HG03280 (cell line): ENCODE measurements around the gene SGPP2.
"Not testable (repeated sequence)": the region's sequence is repeated elsewhere in the genome, so short reads cannot be mapped to it uniquely, and the experiment has no call there.

Experiments
- ATAC-seq: cut with Tn5 transposase; IDR thresholded peaks from one replicate; pipeline ENCODE4 v1.9.1; 2021; ENCODE audit warnings: mild to moderate bottlenecking, moderate library complexity; ENCODE audit not compliant: unreplicated experiment

SGPP2 gene

GRCh38 chr2:222575618-222576017 lies 151.3 kb downstream of the SGPP2 start:
- no peak for ATAC-seq

- ATAC-seq: no peak
Observed at GRCh38 chr2:222576171-222577081, 152.1 kb downstream of the SGPP2 start.

- no peak for ATAC-seq
Observed at GRCh38 chr2:222577341-222577740, 153.0 kb downstream of the SGPP2 start.

DNA sequence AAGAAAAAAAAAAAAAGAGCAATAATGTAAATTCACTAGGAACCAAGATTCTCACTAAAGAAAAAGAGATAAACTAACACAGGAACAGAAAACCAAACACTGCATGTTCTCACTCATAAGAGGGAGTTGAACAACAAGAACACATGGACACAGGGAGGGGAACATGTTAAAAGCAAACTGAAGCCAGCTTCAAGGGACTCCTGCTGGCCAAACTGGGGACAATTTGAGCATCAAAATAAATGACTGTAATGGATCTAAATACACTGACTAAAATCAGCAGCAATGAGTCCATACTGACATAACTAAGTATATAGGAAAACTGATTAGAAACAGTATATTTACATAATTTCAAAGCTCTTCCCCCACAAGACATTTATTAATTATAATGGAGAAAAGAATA lies 158.6 kb downstream of the SGPP2 start:
- no peak for ATAC-seq

DNA sequence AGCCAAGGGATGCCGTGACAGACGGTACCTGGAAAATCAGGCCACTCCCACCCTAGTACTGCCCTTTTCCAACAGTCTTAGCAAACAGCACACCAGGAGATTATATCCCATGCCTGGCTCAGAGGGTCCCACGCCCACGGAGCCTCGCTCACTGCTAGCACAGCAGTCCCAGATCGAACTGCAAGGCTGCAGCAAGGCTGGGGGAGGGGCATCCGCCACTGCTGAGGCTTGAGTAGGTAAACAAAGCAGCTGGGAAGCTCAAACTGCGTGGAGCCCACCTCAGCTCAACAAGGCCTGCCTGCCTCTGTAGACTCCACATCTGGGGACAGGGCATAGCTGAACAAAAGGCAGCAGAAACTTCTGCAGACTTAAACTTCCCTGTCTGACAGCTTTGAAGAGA lies 160.2 kb downstream of the SGPP2 start:
- not testable (repeated sequence) for ATAC-seq

DNA sequence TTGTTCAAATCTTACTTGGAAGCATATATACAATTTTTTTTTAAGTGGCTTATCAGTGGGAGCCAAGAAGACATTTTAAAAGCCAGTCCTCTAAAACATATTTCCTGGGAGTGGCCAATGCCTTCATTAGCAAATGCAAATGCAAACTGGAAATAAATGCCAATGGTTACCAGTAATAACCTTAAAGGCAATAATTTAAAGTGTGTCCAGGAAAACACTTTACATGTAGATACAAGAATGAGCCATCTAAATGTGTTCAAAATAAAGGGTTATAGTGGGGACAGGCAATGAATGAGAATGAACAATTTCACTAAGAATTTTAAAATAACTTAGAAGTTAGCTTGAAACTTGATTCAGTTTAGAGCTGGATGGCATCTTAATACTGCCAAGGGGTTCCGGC lies 167.3 kb downstream of the SGPP2 start:
- ATAC-seq: no peak

- ATAC-seq: no peak
Observed at GRCh38 chr2:222592176-222592575, 167.8 kb downstream of the SGPP2 start.

GRCh38 chr2:222594679-222595078 lies 170.3 kb downstream of the SGPP2 start:
- no peak for ATAC-seq

DNA sequence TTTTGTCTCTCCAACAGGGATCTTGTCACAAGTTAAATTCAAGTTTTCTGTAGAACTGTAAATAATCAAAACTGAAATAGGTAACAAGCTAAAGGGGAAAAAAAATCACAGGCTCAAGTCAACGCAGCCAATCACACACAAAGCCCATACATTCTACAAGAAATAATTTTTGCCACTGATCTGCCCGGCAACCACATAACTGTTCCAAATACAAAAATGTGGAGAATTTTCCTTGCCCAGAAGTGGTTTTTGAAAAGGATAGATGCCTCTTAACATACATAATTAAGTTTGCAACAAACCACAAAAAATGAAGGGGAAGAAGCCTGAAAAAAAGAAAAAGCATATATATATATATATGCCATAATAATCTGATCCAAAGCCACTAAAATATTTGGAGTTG lies 171.2 kb downstream of the SGPP2 start:
- no peak for ATAC-seq

GRCh38 chr2:222598611-222599010 lies 174.3 kb downstream of the SGPP2 start:
- no peak for ATAC-seq

- no peak for ATAC-seq
Observed at GRCh38 chr2:222603501-222603900, 179.2 kb downstream of the SGPP2 start.

GRCh38 chr2:222604749-222605515 lies 180.6 kb downstream of the SGPP2 start:
- no peak for ATAC-seq

- ATAC-seq: no peak
Observed at GRCh38 chr2:222606306-222606705, 182.0 kb downstream of the SGPP2 start.

DNA sequence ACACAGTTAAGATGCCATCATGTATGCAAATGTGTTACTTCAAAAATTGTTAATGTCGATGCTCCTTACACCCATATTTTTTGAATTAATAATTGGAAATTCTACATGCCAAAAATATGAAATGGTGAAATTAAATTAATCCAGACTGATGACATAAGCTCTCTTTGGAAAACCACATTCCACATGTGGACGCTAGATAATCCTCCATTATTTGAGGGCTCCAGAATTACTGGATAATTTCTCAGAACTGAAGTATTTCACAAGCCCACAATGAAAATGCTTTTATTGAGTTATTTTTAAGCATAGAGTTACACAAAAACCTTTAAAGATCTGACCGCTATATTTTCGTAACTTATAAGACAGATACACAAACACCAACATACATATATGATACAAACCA lies 183.7 kb downstream of the SGPP2 start:
- ATAC-seq: no peak

DNA sequence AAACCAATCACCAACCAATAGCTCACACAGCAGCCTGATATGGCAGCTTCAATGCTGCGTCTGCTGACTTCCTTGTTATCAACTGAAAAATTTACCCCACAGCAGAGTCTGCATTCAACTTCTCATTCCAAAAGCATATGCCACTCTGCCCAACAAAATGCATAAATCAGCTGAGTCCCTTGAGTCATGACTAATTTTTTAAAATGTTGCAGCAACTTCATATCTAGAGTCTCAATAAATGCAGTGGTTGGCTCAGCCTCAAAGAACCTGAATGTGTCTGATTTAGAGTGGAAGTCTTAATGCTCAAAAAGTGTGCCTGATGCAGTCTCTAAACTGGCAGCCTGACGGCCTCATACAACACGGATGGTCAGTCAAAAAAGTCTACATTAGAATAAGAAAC lies 185.0 kb downstream of the SGPP2 start:
- ATAC-seq: no peak
